Heart left ventricle (tissue), 13 donors: ENCODE data around the gene ADAMTSL1.

ENCODE experiments used
- CTCF ChIP-seq, 12 donors: fragments of 200-600 bp; sonication (generic) in 4 of 12; IDR thresholded peaks; one replicate each; pipeline versions ENCODE4 v1.5.0 to v1.8.0; 2018 to 2022; ENCODE audit warnings: antibody characterized with exemption in 12 of 12, mild to moderate bottlenecking in 5 of 12
- POLR2A ChIP-seq, 2 donors: fragments of 450-650 bp; IDR thresholded peaks; one replicate each; pipeline ENCODE4 v1.6.1; 2017; ENCODE audit warnings: antibody characterized with exemption in 2 of 2, mild to moderate bottlenecking in 2 of 2, moderate library complexity in 2 of 2
- donor health status: ischemic (EF 13 %, LVEDD 7.1; RV severe dilation, severe dysfunction).
- donor health status: DM: no; HTN: yes; CAD: no.
- donor health status: DM: no; HTN: no; CAD: no.
- donor health status: ischemic (EF 25% LVEDD 6.9; RV normal size, moderate dysfunction).
- donor health status: ischemic (EF 25% LVEDD 5.7; RV mildly dilated, moderate dysfunction).
- donor health status: ischemic (EF 35%, LVEDD 5.7; RV mildly dilated, moderate dysfunction).
- donor health status: nonischemic (EF 11% LVEDD 7.7; RV severe dilation, severe dysfunction).
- donor health status: DM: yes; HTN: yes; CAD: no.
- donor health status: PGD.
- donor health status: ischemic (EF 29% LVEDD 5.4; RV normal size, mild dysfunction).
- donor health status: nonischemic (EF 23%, LVEDD 6.1; RV moderate dilation, normal function).

GRCh38 chr9:18796696-18797270, 322.8 kb downstream of the ADAMTSL1 start:
- TF ChIP-seq POLR2A (IDR thresholded peaks at IDR 0.05) (no peak), CTCF (IDR thresholded peaks at IDR 0.05) (no peak)
